ENCODE results near the gene TMEM235.

- TF ChIP-seq FOXP2 (optimal IDR thresholded peaks at IDR 0.05; ENCODE audit: control extremely low read depth, extremely low read length, insufficient read depth) = no peak
- TF ChIP-seq POLR2AphosphoS5 (IDR thresholded peaks at IDR 0.05; ENCODE audit: borderline replicate concordance, low read depth, low read length) = no peak
These were observed 26.9 kb upstream of the TMEM235 start for GRCh38 chr17:78204387-78205123.

Measured in SK-N-MC (cell line).